HG03457 (cell line): Measurements from ENCODE around the gene PDIA3.
"Not testable (repeated sequence)": the region's sequence is repeated elsewhere in the genome, so short reads cannot be mapped to it uniquely, and the experiment has no call there.

Experiments
- ATAC-seq: cut with Tn5 transposase; IDR thresholded peaks from one replicate; pipeline ENCODE4 v1.9.1; 2021; ENCODE audit warnings: moderate number of reproducible peaks; ENCODE audit not compliant: unreplicated experiment

The PDIA3 gene

GRCh38 chr15:43808960-43809678 is 62.9 kb downstream of the PDIA3 start:
- no peak for ATAC-seq

GRCh38 chr15:43815064-43815463 is 68.8 kb downstream of the PDIA3 start:
- ATAC-seq, result not testable (repeated sequence)

- ATAC-seq, result no peak
These were observed 75.3 kb downstream of the PDIA3 start for GRCh38 chr15:43821505-43821904.
